CD4-positive, alpha-beta T cell treated with Interleukin-12 subunit alpha and Interleukin-12 subunit beta, for 1 hour (primary cell): ENCODE results near the gene TPST1.
"Not testable (repeated sequence)": the region's sequence is repeated elsewhere in the genome, so short reads cannot be mapped to it uniquely, and the experiment has no call there.

Experiments
- DNase-seq: peaks from one replicate; pipeline ENCODE4 v3.0.0-alpha.2; 2020

Gene TPST1

DNA sequence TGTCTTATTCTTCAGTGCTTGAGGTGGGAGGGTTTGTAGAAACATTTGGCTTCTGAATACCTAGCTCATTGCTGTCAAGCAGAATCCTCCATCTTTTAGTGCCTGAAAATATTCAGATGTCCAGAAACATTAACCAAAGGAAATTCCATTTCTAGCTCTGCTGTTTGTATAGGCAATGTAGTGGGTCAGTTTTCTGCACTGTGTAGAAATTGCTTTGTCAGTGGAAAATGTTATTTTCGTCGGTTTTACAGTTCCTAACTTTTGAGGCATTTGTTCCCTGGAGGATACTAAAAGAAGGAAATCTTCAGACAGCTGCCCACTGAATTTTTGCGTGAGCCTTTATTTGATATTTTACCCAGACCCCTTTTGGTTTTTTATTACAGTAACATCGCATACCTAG lies 143.4 kb downstream of the TPST1 start:
- no peak for DNase-seq

DNA sequence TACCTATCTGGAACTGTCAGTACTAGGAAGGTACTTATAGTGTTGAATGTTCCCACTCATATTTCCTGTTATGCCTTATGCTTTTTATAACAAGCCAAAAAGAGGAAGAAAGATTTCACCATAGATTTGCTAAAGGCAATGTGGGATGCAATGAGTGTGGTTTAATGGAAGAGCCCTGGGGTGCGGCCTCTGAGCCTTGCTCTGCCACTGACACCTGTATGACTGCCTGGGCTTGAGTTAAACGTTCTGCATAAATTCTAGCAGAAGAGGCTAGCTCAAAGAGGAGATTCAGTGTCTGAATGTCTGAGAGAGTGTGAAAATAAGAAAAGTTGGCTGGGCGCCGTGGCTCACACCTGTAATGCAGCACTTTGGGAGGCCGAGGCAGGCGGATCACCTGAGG lies 143.8 kb downstream of the TPST1 start:
- DNase-seq, result no peak

GRCh38 chr7:66352071-66352470 lies 146.9 kb downstream of the TPST1 start:
- DNase-seq, result no peak

DNA sequence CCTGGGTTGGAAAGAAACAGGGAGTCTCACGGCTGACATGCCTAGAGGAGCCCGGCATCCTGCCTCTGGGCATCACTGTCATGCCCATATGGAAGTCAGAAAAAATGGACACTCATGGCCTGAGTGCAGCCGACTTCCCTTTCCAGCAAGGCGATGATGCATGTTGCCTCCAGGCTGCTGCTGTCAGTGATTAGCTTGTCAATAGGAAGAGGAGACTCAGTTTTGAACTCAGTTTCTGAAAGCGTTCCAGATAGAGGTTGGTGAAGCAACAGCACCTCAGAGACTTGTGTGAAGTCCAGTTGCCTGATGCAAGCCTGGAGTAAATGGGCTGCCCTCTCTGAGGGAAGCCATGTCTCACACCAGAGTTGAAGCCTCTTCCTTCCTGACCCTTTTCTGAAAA lies 148.4 kb downstream of the TPST1 start:
- DNase-seq, result no peak

- no peak for DNase-seq
Observed at GRCh38 chr7:66355756-66356155, 150.6 kb downstream of the TPST1 start.

- DNase-seq, result no peak
Observed at GRCh38 chr7:66356277-66356721, 151.2 kb downstream of the TPST1 start.

DNA sequence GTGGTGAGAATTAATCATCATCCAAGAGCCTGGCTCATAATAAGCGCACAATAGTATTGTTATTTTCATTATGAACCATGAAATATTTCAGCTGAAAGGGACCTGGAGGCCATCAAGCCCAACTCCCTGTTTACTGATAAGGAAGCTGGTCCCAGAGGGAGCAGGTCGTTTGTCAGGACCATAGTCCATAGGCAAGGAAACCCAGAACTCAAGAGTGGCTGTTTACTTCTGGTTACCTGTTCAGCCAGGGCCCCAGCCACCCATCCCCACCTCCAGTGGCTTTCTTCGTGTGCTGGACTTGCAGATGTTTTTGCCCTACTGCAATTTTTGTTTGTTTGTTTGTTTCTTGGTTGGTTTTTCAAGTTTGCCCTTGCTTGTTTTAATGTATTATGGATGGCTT lies 152.0 kb downstream of the TPST1 start:
- no peak for DNase-seq

- no peak for DNase-seq
Observed at GRCh38 chr7:66359656-66360211, 154.6 kb downstream of the TPST1 start.

DNA sequence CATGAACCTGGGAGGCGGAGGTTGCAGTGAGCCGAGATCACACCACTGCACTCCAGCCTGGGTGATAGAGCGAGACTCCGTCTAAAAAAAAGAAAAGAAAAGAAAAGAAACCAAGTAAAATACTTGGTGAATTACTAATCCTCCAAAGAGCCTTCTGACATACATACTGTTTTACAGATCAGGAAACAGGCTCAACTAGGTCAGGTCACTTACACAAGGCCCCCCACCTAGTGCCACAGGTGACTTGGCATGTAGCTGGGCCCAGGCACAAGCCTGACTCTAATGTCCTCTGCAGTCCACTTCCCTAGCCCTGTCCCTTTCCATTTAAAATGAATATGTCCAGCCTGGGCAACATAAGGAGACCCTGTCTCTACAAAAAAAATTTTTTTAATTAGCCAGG lies 157.0 kb downstream of the TPST1 start:
- DNase-seq, result no peak

DNA sequence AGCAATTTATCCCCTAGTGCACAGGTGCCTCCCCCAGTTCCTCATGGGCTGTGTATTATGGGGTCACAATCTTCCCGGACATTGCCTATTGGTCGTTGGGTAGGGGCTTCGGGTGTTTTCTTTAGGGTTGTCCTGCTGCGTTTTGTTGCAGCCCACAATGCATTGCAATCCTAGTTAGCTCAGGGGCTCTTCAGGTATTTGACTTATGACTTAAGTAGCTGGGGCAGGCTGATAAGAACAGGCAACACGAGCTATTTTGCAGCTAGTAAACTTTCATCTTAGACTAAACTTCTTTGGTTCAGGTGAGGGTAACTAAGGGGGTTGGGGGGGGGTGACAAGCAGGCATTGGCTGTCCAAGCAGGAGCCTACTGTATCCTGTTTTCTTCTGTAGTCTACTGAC lies 158.5 kb downstream of the TPST1 start:
- DNase-seq, result no peak

DNA sequence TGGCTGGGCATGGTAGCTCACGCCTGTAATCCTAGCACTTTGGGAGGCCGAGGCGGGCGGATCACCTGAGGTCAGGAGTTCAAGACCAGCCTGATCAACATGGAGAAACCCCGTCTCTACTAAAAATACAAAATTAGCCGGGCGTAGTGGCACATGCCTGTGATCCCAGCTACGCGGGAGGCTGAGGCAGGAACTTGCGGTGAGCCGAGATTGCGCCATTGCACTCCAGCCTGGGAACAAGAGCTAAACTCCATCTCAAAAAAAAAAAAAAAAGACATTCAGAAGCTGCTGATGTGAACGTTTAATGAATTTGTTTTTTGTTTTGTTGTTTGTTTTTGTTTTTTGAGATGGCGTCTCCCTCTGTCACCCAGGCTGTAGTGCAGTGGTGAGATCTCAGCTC lies 159.9 kb downstream of the TPST1 start:
- DNase-seq, result not testable (repeated sequence)

- no peak for DNase-seq
Observed at GRCh38 chr7:66371096-66371824, 166.1 kb downstream of the TPST1 start.

DNA sequence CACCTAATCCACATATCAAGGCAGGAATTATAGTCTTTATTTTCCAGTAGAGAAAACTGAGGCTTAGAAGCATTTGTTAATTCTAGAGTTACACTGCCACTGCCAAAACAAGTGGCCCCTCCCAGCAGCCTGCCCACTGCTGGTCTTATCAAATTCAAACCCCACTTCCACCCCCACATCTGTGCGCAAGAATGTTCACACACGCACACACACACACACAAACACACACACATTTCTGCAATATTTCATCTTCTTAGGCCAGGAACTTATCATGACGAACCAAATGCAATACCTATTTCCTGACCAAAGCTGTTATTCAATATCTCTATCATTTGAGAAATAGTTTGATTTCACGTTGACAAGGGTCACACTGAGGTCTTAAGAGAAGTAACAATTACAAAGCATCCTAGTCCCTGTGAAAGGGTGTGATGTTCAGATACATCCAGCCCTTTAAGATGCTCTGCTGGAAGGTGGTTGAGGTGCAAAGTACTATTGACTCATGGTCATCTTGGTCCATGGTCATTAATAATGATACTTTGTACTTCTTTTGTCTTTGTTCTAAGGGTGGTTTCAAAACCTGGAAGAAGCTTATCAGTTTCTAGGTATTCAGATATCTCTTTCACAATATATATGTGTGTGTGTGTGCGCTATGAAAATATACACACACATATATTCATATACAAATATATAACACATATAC lies 169.2 kb downstream of the TPST1 start:
- DNase-seq, result not testable (repeated sequence)

DNA sequence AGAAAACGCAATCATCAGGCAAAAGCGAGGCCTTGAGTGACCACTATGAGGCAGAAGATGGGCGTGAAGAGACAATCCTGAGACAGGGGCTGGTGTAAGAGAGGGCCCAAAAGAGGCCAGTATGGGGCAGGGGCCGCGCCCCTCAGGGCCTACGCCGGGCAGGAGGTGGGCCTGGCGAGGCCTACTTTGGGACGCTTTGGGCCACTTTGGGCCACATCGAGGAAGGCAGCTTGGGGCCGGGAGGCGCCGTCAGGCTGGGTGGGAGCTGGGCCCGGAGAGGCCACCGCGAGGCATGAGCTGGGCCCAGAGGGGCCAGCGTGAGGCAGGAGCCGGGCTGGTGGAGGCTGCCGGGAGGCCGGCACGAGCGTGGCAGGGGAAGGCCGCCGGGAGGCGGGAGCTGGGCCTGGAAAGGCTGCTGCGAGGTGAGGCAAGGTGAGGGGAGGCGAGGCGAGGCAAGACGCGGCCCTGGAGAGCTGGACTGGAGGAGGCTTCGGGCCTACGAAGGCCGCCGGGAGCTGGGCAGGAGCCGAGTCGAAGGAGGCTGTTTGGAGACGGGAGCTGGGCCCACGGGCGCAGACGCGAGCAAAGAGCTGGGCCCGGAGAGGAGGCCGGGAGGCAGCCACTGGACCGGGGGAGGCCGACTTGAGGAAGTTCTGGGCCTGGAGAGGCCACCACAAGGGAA lies 171.3 kb downstream of the TPST1 start:
- no peak for DNase-seq

- no peak for DNase-seq
Observed at GRCh38 chr7:66377045-66377444, 171.9 kb downstream of the TPST1 start.

DNA sequence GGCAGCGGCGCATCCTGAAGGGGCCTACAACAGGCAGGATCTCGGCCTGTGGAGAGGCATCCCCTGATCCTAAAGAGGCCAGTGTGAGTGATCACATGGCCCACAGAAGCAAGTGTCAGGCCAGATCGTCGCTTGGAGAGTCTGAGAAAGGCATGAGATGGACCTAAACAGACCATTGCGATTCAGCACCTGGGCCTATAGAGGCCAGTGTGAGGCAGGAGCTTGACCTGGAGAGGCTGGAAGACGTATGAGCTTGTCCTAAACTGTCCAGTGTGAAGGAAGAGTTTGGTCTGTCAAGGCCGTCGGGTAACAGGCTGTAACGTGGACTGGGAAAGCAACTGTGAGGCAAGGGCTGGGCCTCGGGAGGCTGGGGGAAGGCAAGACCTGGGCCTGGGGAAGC lies 172.6 kb downstream of the TPST1 start:
- no peak for DNase-seq

- DNase-seq, result no peak
Observed at GRCh38 chr7:66379542-66380160, 174.5 kb downstream of the TPST1 start.

DNA sequence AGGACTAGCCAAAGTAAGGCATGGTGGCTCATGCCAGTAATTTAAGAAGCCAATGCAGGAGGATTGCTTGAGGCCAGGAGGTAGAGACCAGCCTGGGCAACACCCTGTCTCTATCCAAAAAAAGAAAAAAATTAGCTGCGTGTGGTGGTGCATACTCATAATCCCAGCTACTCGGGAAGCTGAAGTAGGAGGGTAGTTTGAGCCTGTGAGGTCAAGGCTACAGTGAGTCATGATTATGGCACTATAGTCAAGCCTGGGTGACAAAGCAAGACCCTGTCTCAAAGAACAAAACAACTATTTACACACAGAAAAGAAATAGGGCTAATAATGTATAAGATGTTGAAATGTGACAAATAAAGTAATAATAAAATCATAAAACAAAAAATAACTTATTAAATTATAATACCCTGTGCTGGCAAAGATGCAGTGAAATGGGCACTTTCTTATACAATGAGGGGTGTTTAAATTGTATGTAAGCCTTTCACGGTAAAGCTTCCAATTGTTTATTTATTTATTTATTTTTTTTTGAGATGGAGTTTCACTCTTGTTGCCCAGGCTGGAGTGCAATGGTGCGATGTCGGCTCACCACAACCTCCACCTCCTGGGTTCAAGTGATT lies 175.2 kb downstream of the TPST1 start:
- DNase-seq, result no peak

DNA sequence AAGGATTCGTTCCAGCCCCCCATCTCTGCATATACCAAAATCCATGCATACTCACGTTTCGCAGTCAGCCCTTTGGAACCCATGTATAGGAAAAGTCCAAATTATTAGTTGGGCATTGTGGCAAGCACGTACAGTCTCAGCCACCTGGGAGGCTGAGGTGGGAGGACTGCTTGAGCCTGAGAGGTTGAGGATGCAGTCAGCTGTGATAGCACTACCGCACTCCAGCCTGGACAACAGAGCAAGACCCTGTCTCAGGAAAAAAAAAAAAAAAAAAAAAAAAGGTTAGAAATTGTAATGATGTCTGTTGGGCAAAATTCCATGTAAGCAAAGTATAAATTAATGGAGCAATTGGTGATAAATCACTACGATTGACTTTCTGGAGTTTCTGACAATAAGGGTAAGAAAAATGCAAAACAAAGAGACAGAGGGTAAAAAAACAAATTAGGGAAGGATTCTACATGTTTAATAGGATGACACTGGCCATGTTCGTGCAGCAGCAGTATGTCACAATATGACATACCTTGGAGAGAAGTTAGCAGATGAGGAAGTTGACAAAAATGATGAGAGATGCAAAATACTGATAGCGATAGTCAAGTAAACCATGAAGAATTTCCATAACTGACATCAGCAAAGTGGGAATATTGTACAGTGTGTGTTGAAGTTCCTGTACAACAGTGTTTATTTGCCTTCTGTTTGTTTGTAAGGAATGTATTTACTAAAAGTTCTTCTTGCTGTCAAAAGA lies 177.2 kb downstream of the TPST1 start:
- DNase-seq, result not testable (repeated sequence)

- DNase-seq, result not testable (repeated sequence)
Observed at GRCh38 chr7:66385191-66385905, 180.2 kb downstream of the TPST1 start.

- DNase-seq, result not testable (repeated sequence)
Observed at GRCh38 chr7:66395128-66395571, 190.0 kb downstream of the TPST1 start.
